Stimulated activated CD8-positive, alpha-beta memory T cell treated with anti-CD3 and anti-CD28 coated beads, Interleukin-12 subunit alpha, Interleukin-12 subunit beta, amount 100 ng/mL, for 4 hours (primary cell): Measurements from ENCODE around the gene PDE8A.
"Not testable (repeated sequence)": the region's sequence is repeated elsewhere in the genome, so short reads cannot be mapped to it uniquely, and the experiment has no call there.

Source experiments
- DNase-seq: peaks from one replicate; pipeline ENCODE4 v3.0.0-alpha.2; 2020; ENCODE audit warnings: low read depth

PDE8A gene

GRCh38 chr15:84988909-84989644 is 7.4 kb downstream of the PDE8A start:
- no peak for DNase-seq

- DNase-seq: no peak
Measured at GRCh38 chr15:84990507-84990906, 8.9 kb downstream of the PDE8A start.

GRCh38 chr15:84991014-84991712 is 9.5 kb downstream of the PDE8A start:
- DNase-seq: no peak

- peak; percentile 16 for DNase-seq
Measured at GRCh38 chr15:84992157-84992944, 10.7 kb downstream of the PDE8A start.

GRCh38 chr15:84996055-84996454 is 14.4 kb downstream of the PDE8A start:
- DNase-seq: no peak

- DNase-seq: not testable (repeated sequence)
Measured at GRCh38 chr15:84996714-84997113, 15.1 kb downstream of the PDE8A start.

- DNase-seq: not testable (repeated sequence)
Measured at GRCh38 chr15:84997214-84997613, 15.6 kb downstream of the PDE8A start.

GRCh38 chr15:85000189-85000864 is 18.7 kb downstream of the PDE8A start:
- DNase-seq: no peak

GRCh38 chr15:85000937-85001336 is 19.3 kb downstream of the PDE8A start:
- DNase-seq: no peak

GRCh38 chr15:85002517-85002916 is 20.9 kb downstream of the PDE8A start:
- DNase-seq: no peak

GRCh38 chr15:85003593-85004312 is 22.1 kb downstream of the PDE8A start:
- no peak for DNase-seq

- DNase-seq: no peak
Measured at GRCh38 chr15:85004550-85004949, 22.9 kb downstream of the PDE8A start.

- DNase-seq: no peak
Measured at GRCh38 chr15:85005319-85005718, 23.7 kb downstream of the PDE8A start.

- DNase-seq: no peak
Measured at GRCh38 chr15:85005746-85006145, 24.1 kb downstream of the PDE8A start.

- no peak for DNase-seq
Measured at GRCh38 chr15:85006201-85006600, 24.5 kb downstream of the PDE8A start.

GRCh38 chr15:85006655-85007054 is 25.0 kb downstream of the PDE8A start:
- DNase-seq: no peak

- no peak for DNase-seq
Measured at GRCh38 chr15:85007137-85007536, 25.5 kb downstream of the PDE8A start.

- no peak for DNase-seq
Measured at GRCh38 chr15:85007741-85008397, 26.2 kb downstream of the PDE8A start.

GRCh38 chr15:85008474-85009260 is 27.0 kb downstream of the PDE8A start:
- no peak for DNase-seq

GRCh38 chr15:85009435-85009834 is 27.8 kb downstream of the PDE8A start:
- no peak for DNase-seq
